DMS 273 treated with DMSO at 0.1 percent for 48 hours (cell line): Measurements from ENCODE around the gene SLC24A2.
"Not testable (repeated sequence)": the region's sequence is repeated elsewhere in the genome, so short reads cannot be mapped to it uniquely, and the experiment has no call there.

ENCODE experiments used
- DNase-seq: peaks from one replicate; lab custom pipeline; 2025; lab: John Stamatoyannopoulos, UW

SLC24A2 gene

GRCh38 chr9:19788614-19789271 is at the start of gene SLC24A2:
Gene SLC24A2 (minus strand): TSS chr9:19789037.
- DNase-seq: no peak

DNA sequence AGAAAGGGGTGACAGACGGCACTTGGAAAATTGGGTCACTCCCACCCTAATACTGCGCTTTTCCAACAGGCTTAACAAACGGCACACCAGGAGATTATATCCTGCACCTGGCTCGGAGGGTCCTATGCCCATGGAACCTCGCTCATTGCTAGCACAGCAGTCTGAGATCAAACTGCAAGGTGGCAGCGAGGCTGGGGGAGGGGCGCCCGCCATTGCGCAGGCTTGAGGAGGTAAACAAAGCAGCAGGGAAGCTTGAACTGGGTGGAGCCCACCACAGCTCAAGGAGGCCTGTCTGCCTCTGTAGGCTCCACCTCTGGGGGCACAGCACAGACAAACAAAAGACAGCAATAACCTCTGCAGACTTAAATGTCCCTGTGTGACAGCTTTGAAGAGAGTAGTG is 44.5 kb upstream of the SLC24A2 start:
- DNase-seq: not testable (repeated sequence)

DNA sequence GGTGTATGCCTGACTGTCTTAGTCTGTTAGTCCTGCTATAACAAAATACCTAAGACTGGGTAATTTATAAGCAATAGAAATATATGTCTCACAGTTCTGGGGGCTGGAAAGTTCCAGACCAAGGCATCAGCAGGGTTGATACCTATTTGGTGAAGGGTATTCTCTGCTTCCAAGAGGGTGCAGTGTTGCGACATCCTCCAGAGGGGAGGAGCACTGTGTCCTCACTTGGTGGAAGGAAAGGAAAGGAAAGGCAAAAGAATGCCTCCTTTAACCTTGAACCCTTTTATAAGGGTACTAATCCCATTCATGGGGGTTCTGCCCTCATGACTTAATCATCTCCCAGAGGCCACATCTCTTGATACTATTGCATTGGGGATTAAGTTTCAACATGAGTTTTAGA is 42.0 kb upstream of the SLC24A2 start:
- DNase-seq: no peak

GRCh38 chr9:19828576-19829109 is 39.8 kb upstream of the SLC24A2 start:
- DNase-seq: peak; percentile 77

GRCh38 chr9:19816769-19817168 is 27.9 kb upstream of the SLC24A2 start:
- no peak for DNase-seq

- DNase-seq: no peak
Observed at GRCh38 chr9:19812194-19812593, 23.4 kb upstream of the SLC24A2 start.

GRCh38 chr9:19809422-19810269 is 20.8 kb upstream of the SLC24A2 start:
- no peak for DNase-seq

- no peak for DNase-seq
Observed at GRCh38 chr9:19807182-19807892, 18.5 kb upstream of the SLC24A2 start.

DNA sequence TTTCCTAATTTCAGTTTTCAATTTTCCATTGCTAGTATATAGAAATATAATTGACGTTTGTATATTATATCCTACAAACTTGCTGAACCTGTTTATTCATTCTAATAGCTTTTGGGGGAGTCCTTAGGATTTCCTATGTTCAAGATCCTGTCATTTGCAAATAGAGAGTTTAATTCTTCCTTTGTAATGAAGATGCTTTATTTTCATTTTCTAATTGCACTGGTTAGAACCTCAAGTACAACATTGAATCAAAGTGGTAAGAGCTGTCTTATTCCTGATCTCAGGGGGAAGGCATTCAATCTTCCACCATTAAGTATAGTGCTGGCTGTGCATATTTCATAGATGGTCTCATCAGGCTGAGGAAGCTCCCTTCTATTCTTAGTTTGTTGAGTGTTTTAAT is 15.6 kb upstream of the SLC24A2 start:
- DNase-seq: no peak

DNA sequence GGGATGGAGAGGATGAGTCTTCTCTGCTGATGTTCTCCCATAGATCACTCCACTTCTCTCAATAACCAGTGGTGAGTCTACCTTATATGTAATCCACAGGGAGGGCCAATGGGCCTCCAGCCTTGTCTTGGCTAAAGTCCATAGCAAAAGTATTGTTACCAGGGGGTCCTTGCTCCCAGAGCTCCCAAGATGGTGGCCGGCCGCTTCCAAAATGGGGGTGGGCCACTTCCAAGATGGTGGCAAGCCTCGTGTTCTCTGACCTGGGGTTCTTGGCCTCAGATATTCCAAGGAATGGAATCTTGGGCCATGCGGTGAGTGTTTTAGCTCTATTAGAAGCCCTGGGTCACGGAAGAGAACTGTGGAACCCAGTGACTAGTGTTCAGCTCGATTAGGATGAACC is 12.0 kb upstream of the SLC24A2 start:
- DNase-seq: no peak

DNA sequence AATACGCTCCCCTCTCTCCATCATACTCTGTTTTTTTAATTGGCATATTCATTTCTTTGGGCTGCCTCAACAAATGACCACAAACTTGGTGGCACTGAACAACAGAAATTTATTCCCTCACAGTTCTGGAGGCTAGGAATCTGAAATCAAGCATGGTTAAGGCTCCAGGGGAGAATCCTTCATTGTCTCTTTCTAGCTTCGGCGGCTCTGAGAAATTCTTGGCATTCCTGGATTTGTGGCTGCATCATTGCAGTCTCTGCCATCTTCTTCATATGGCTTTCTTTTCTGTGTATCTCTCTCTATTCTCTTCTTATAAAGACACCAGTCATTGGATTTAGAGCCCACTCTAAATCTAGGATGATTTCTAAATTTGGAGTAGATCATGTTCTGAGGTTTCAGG is 10.9 kb upstream of the SLC24A2 start:
- no peak for DNase-seq

DNA sequence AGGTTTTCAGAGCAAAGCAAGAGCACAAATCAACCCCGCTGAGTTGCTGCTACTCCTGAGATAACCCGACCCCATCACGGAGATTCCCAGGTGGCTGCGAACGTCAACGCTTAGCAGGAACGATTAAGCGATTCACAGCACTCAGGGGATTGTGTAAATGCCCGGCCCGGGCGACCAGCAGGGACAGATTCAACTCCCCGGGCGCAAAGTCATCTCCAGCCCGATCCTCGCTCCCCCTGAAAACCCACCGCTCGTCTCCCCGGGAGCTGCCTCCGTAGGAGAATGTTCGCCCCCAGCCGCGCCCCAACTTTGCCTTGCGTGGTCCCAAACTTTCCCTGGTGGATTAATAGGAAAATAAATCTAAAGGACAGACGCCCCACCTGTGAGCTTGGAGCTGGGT is 685 bp downstream of the SLC24A2 start:
- DNase-seq: no peak

- DNase-seq: no peak
Observed at GRCh38 chr9:19787672-19788071, 1.2 kb downstream of the SLC24A2 start.

- DNase-seq: no peak
Observed at GRCh38 chr9:19785230-19785629, 3.6 kb downstream of the SLC24A2 start.

DNA sequence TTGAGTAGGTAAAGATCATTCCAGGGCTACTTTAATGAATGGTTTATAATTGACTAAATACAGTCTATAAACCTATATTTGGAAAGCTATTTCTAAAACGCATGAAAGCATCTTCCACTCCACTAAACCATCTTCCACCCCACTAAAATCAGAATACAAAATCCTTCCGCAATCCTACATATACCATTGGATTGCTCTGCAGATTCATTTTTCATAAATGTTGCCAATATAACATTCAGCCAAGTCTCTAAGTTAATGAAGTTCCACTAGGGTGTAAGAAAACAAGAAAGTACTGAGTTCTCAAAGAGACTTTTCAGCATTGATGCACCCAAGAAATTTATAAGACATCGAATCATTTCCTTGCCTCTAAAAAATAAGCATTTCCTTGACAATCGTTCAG is 4.7 kb downstream of the SLC24A2 start:
- no peak for DNase-seq

DNA sequence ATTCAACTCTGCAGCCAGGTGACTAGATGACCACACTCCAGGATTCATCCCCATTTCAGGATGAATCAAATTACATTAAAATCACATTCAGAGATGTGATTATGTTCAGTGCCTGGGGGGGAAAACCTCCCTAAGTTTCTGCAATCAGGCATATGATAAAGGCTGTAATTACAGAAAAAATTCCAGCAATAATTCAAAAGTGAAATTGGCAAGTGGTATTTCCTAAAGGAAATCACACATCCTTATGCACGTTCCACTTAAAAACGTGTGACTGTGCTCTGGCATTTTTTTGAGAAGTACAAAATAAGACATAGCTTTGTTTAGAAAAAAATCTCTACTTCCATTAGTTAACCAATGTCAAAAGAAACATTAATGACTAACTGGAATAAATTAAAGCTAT is 5.3 kb downstream of the SLC24A2 start:
- DNase-seq: no peak

- no peak for DNase-seq
Observed at GRCh38 chr9:19782005-19782404, 6.8 kb downstream of the SLC24A2 start.

DNA sequence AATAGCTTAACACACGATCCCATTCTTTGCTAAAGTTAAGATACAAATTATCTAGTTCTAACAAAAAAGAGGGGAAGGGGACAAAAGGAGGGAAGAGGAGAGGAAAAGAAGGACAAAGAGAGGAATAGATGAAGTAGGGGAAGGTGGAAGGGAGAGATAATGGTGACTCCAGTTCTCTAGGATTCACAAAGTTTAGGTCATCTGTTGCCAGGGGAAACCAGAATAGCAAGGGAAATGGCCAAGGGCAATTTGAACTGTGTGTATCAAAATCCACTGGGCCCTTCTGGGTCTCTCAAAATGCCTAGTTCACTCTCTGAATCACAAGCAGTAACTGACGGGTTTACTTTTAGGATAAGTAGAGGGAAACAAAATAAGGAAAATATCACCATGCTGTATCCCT is 7.6 kb downstream of the SLC24A2 start:
- no peak for DNase-seq

DNA sequence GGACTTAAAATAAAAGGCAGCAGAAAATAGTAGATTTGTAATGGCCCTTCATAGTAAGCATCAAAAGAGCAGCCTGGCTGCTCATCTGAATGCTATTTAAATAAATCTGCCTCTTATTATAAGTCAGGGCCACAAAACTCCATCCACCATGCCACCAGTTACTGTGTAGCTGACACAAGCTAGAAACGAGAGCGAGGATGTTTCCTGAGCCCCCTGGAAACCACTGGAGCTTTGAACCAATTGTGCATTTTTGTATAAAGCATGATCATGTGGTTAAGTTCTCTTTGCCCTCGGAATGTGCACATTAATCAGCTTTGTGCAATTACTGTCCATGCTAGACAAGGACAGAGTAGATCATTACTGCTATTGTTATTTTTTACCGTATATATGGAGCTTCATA is 17.4 kb downstream of the SLC24A2 start:
- no peak for DNase-seq

DNA sequence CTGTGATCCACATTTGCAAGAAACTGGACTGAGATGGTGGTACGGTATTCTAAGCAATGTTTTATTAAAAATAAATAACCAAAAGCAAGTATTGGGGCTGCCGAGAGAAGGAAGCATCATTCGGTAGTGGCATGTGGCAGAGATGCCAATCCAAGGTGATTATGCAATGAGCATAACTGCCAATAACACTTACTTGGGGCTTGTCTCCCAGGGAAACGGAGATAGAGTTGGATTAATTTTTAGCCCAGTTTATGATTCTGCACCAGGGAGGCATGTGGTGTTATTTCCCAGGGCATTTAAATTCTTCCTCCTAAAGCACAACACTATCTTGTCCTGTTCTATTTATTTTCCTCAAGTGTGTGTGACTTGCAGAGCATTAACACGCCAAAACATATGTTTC is 17.9 kb downstream of the SLC24A2 start:
- DNase-seq: no peak

GRCh38 chr9:19769213-19769612 is 19.6 kb downstream of the SLC24A2 start:
- no peak for DNase-seq

DNA sequence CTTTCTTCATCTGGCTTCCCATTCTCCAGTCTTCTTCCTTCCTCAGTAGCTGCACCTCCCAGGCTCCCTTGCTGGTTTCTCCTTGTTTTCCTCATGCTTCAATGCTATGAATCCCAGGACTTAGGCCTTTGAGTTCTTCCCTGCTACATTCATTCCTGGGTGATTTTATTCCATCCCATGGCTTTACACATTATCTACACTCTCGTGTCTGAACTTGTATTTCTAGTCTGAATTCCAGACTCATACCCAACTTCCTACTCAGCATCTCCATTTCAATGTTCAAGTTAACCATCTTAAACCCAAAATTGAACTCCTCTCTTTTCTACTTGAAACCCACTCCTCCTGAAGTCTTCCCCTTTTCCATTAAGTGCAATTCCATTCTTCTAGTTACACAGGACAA is 20.0 kb downstream of the SLC24A2 start:
- DNase-seq: no peak

DNA sequence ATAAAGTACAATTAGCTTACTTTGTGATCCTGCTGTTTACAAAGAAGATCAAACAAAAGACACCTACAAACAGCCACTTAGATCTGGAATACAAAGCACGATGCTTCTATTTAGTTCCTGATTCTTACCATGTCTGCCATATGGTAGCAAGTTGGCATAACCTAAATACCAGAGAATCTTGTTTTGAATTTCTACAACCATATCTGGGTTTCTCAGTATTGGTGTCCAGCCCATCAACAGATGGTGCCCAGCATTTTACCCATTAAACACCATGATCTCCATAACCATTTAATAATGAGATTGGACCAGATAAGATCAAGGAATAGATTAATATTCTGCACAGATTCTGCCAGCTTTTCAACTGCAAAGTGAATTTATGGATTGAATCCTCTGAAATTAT is 29.8 kb downstream of the SLC24A2 start:
- peak; percentile 37 for DNase-seq
